Ovary (tissue), 9 donors: Measurements from ENCODE around the gene MIDN. TPM values are rescaled to one million over a fixed set of nuclear protein-coding genes. Genes with fewer than 3 reads are reported as not detected.
A peak's percentile ranks its signal among the peaks of the same experiment; 100 is the strongest.

Experiments used
- DNase-seq, 5 donors: peaks; one replicate each; pipeline ENCODE4 v3.0.0-alpha.2; 2019 to 2020
- H3K27ac ChIP-seq, 2 donors: fragments of 200-600 bp; one replicate each; pipeline versions ENCODE4 v1.5.1 to v1.8.0; 2019 to 2022
- H3K27me3 ChIP-seq: fragments of 200-600 bp; one replicate; pipeline ENCODE4 v1.8.0; 2022
- H3K36me3 ChIP-seq: fragments of 200-600 bp; sonication (generic); one replicate; pipeline ENCODE4 v1.5.1; 2019
- H3K4me1 ChIP-seq: one replicate; pipeline ENCODE4 v1.8.1; 2013; ENCODE audit warnings: mild to moderate bottlenecking, moderate library complexity; ENCODE audit not compliant: insufficient read depth
- H3K4me3 ChIP-seq: fragments of 200-600 bp; sonication (generic); one replicate; pipeline ENCODE4 v1.5.1; 2017
- H3K9me3 ChIP-seq, 2 donors: fragments of 200-600 bp in 1 of 2; sonication (generic) in 1 of 2; one replicate each; pipeline versions ENCODE4 v1.5.1 to v1.8.1; 2013 to 2019; ENCODE audit warnings: mild to moderate bottlenecking in 1 of 2, moderate library complexity in 1 of 2
- EP300 ChIP-seq: sonication (generic); formaldehyde crosslinking; IDR thresholded peaks from one replicate; pipeline ENCODE4 v1.6.1; 2017; ENCODE audit warnings: antibody characterized with exemption
- POLR2A ChIP-seq: fragments of 450-650 bp; IDR thresholded peaks from one replicate; pipeline ENCODE4 v1.6.1; 2017; ENCODE audit warnings: antibody characterized with exemption, mild to moderate bottlenecking, moderate library complexity
- WGBS, 3 donors: extraction: QIAGEN DNeasy Blood & Tissue Kit in 1 of 3; methylation state at CpG; one replicate each; pipeline versions ENCODE4 v1.1.5 to v1.1.7; 2013 to 2017; 5-methylcytosine and 5-hydroxymethylcytosine counted together
- intact Hi-C, 4 donors: fragments of 100-400 bp; cut with DNase I; formaldehyde crosslinking; loops; one replicate each; pipeline versions ENCODE4 v1.11.0 to v1.15.1; 2022 to 2023
- polyA plus RNA-seq, 2 donors: library from polyadenylated mRNA; stranded (reverse); fragments of 200-250 nt in 1 of 2; fragments of 350-450 nt in 1 of 2; fragmentation: Illumina TruSeq in 1 of 2; extraction: RNeasy Lipid Tissue Mini Kit (QIAGEN cat#74804) in 1 of 2; gene quantifications; one replicate each; pipeline ENCODE4 v1.2.3, GENCODE V29; 2013 to 2014
- total RNA-seq, 7 donors: library from RNA; depleted of rRNA in 2 of 7; stranded (reverse); fragments of >200 nt in 2 of 7; fragmentation: NEBNext Ultra II Directional in 3 of 7; extraction: Animal tissue kit (Norgen Biotek cat#: 25700) in 3 of 7; gene quantifications; one replicate each; pipeline versions ENCODE4 v1.1.0 to v1.2.4, GENCODE V29; 2016 to 2023
- TF ChIP-seq, protein P1 (sequence below), 3 donors: fragments of 450-650 bp in 2 of 3; fragments of 200-600 bp in 1 of 3; IDR thresholded peaks; one replicate each; pipeline versions ENCODE4 v1.5.1 to v1.8.0; 2016 to 2022; ENCODE audit warnings: antibody characterized with exemption in 3 of 3, mild to moderate bottlenecking in 1 of 3
- donor health status: DM: no; HTN: no; CAD: no; lungs with moderate emphysema.
- donor health status: DM: no; HTN: no; CAD: no.
- donor health status: Bipolar disorder and iron deficiency.
- donor health status: DM: yes; HTN: yes; CAD: no.
- donor health status: DM: no; HTN: no; CAD: no.
- donor health status: DM: yes; HTN: yes; CAD: no.

Gene MIDN
- total and polyA plus RNA-seq, 9 donors = 10.1 to 261 (median 105) TPM

DNA sequence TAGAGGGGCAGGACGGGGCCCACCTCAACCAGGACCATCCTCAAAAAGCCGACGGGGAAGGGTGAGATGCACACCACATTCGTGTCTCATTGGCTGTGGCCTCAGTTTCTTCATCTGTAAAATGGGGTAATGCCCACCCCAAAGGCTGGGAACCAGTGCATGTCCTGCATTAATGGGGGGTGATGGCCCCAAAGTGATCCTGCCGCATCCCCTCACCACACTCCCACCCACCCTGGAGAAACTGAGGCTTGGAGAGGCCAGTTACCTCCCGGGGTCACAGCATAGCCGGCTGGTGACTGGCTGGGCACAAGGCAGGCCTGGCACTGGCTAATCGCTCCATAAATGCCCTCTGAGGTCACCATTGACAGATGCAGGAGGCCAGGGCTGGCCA lies 640 bp upstream of the MIDN start:
- Histone ChIP-seq H3K27ac (peak overlapping the region; percentile 99), H3K27me3 (no peaks in the 10 kb centered on the region), H3K4me3 (peak overlapping the region; percentile 77), H3K4me1 (peaks cover 23% of the 10 kb centered on the region), H3K36me3 (no peaks in the 10 kb centered on the region), H3K9me3 (no peaks in the 10 kb centered on the region)
- peak in 1 of 5 donors; percentile 47 for DNase-seq
- TF ChIP-seq, protein P1, sequence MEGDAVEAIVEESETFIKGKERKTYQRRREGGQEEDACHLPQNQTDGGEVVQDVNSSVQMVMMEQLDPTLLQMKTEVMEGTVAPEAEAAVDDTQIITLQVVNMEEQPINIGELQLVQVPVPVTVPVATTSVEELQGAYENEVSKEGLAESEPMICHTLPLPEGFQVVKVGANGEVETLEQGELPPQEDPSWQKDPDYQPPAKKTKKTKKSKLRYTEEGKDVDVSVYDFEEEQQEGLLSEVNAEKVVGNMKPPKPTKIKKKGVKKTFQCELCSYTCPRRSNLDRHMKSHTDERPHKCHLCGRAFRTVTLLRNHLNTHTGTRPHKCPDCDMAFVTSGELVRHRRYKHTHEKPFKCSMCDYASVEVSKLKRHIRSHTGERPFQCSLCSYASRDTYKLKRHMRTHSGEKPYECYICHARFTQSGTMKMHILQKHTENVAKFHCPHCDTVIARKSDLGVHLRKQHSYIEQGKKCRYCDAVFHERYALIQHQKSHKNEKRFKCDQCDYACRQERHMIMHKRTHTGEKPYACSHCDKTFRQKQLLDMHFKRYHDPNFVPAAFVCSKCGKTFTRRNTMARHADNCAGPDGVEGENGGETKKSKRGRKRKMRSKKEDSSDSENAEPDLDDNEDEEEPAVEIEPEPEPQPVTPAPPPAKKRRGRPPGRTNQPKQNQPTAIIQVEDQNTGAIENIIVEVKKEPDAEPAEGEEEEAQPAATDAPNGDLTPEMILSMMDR (IDR thresholded peaks at IDR 0.05) = no peak
- TF ChIP-seq EP300 (no peak), POLR2A (no peak)
- WGBS, 3 donors = 67 to 70% (median 69%) methylated on average over 8 of the region's 8 CpGs
- intact Hi-C loops = loop anchor here in 1 of 4 donors (10.0 kb wide), 2 partner anchors 223 to 797 kb away; partner anchors contain the start of genes CNN2, RNU6-2 and TMEM259

DNA sequence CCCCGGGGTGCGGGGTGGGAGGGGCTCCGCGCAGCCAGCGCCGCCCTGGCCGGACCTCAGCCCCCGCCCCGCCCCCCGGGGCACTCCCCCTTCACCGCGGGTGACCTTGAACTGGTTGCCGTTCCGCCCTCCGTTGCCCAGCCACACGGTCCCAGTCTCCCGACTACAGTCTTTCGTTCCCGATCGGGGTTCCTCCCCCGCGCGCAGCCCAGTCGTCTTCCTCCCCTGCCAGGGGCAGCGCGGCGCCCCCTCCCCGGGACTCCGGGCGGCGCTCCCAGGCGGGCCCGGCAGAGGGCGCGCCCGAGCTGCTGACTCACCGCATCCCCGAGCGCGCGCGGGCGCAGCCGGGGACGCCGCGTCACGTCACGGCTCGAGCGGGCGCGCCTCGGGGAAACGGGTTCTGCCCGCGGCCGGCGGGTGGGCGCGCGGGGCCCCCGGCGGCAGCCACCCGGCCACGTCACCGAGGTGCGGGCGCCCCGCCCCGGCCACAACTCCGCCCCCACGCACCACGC lies 459 bp downstream of the MIDN start:
- WGBS, 3 donors = 0 to 1% (median 1%) methylated on average over 21 to 74 of the region's 74 CpGs
- peak overlapping the region; percentile 99 for H3K27ac ChIP-seq
- H3K36me3 ChIP-seq = no peaks in the 10 kb centered on the region
- H3K27me3 ChIP-seq = no peaks in the 10 kb centered on the region
- no peak for TF ChIP-seq EP300
- TF ChIP-seq, protein P1 (IDR thresholded peaks at IDR 0.05) = peak; percentile 77 to 99 (median 98)
- no peaks in the 10 kb centered on the region for H3K9me3 ChIP-seq
- peak overlapping the region; percentile 77 for H3K4me3 ChIP-seq
- intact Hi-C loops = loop anchor here in 1 of 4 donors (10.0 kb wide), 2 partner anchors 224 to 796 kb away; partner anchors contain the start of genes CNN2, RNU6-2 and TMEM259
- DNase-seq = peak; percentile 92 to 96 (median 95)
- H3K4me1 ChIP-seq = peaks cover 28% of the 10 kb centered on the region

DNA sequence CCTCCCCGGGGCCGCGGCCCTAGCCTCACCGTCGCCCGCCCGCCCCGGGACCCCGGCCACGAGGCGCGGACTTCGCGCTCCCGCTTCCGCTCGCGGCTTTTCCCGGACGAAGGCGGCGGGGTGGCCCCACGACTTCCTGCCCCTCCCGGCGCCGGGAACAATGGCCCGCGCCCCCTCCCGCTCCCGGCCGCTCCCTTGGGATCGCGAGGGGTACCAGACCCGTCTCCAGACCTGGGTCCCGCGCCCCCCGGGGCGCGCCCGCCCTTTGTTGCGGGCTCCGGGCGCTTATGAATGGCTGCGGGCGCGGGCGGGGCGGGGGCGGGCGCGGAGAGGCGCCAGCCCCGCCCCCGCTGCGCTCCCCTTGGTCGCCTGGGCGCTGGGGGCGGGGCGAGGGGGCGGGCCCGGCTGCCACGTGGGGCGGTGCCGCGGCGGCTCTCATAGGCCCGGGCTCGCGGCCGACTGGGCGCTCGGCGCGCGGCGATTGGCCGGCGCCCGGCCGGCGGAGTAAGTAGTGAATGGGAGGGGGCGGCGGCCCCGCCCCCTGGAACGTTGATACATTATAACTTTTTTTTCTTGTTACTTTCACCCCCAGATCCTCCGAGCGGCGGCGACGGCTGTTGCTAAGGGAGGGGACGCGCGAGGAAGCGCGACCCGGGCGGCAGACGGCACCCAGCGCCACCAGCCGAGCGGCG lies 1.1 kb downstream of the MIDN start:
- peak; percentile 91 to 96 (median 94) for DNase-seq
- peak overlapping the region; percentile 77 for H3K4me3 ChIP-seq
- no peaks in the 10 kb centered on the region for H3K36me3 ChIP-seq
- H3K27ac ChIP-seq = peak overlapping the region; percentile 99
- WGBS, 3 donors = 0 to 1% (median 0%) methylated on average over 66 to 102 of the region's 102 CpGs
- H3K27me3 ChIP-seq = no peaks in the 10 kb centered on the region
- no peaks in the 10 kb centered on the region for H3K9me3 ChIP-seq
- peak; percentile 72 for TF ChIP-seq EP300
- TF ChIP-seq, protein P1 (IDR thresholded peaks at IDR 0.05) = no peak
- peak; percentile 93 for TF ChIP-seq POLR2A
- peaks cover 33% of the 10 kb centered on the region for H3K4me1 ChIP-seq
- intact Hi-C loops = loop anchor here in 1 of 4 donors (10.0 kb wide), 2 partner anchors 225 to 795 kb away; partner anchors contain the start of genes CNN2, RNU6-2 and TMEM259

- intact Hi-C loops = loop anchor here in 1 of 4 donors (10.0 kb wide), 2 partner anchors 225 to 795 kb away; partner anchors contain the start of genes CNN2, RNU6-2 and TMEM259
- Histone ChIP-seq H3K27ac (peak overlapping the region; percentile 87 to 89), H3K4me3 (peak overlapping the region; percentile 65), H3K4me1 (peaks cover 28% of the 10 kb centered on the region), H3K27me3 (no peaks in the 10 kb centered on the region), H3K9me3 (no peaks in the 10 kb centered on the region), H3K36me3 (no peaks in the 10 kb centered on the region)
- TF ChIP-seq EP300 = no peak
- TF ChIP-seq POLR2A = peak; percentile 90
- no peak for DNase-seq
- 0 to 1% (median 0%) methylated on average over 16 to 67 of the region's 67 CpGs for WGBS, 3 donors
Observed at GRCh38 chr19:1249990-1250436, 1.6 kb downstream of the MIDN start.
